Measurements from ENCODE around the gene CNTN4.

The CNTN4 gene

DNA sequence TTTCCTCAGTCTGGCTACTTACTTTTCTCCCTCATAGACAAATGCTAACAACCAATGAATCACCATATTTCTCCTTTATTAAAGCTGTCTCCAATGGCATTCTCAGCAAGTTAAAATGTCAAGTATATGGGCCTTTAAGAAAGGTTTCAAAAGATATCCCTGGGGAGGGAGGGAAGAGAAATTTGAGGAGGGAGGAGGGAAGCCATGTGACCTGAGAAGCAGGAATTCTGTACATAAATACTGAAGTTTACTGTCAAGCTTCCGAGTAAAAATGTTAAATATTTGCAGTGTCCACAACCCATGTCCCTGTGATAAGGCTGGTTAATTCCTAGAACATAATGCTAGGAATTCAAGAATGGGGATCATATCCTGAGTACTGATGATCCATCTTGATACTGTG lies 175.9 kb downstream of the CNTN4 start:
- DNase-seq: no peak

DNA sequence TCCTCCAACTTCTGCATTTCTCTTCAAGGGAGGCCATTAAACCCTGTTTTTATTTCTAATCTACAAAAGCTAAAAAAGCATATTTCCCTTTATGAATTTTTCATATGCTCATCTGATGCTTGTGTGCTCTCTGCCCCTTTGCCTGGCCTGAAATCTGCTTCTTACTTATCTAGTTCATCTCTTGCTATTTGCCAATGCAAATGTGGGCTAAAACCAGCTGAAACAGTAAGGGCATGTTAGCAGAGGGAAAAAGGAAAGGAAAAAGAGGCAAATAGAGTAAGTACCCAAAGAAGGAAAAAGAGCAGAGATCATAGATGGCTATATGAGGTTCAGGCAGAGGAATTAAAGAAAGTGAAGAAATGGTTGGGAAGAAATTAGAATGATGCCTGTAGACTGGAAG lies 185.2 kb downstream of the CNTN4 start:
- no peak for DNase-seq

DNA sequence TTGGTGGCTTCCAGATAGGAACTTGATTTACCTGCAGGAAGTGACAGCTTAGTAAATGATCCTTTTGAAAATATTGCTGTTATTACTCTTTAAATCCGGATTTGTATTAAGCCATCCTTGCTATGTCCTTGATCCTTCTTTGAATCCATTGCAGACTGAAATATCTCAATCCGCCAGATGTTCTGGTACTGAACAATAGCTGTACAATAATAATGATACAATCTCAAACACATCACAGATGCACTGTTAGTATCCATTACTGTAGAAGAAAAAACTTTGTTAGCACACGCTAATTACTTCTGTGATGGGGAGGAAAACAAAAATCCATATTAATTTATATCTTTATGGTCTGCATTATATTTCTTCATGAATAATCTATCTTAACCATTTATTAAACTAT lies 202.3 kb downstream of the CNTN4 start:
- no peak for DNase-seq

DNA sequence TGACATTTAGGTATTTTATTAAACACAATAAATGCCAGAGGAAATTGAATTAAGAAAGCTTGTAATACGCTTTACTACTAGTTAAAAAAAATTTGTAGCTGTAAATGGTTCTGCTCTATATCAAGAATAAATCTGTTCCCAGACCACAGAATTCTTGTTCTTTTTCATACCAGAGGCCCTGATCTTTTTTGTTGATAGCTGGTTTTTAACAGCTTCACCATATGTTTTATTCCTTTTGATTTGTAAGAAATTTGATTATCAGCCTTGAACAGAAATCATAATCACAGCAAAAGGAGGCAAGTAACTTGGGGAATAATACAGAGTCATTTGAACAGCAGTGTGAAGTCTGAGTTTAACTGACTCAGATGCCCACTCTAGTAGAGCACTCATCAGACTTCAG lies 202.7 kb downstream of the CNTN4 start:
- no peak for DNase-seq

DNA sequence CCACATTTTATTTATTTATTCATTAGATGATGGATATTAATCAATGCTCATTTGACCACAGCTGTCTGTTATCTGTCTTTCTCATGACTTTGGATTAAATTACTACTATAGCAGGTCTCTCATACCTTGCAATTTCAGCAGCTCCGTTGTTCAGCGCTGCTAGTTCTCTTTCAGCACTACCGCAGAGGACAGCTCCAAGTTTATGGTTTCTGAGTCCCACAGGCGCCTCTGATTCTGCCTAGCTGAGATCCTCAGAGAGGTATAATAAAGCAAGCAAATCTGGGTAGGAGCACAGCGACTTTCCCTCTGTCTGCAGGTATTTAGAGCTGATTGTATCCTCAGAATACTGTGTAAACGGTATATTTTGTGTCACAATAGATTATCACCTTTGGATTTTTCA lies 204.9 kb downstream of the CNTN4 start:
- DNase-seq: no peak

DNA sequence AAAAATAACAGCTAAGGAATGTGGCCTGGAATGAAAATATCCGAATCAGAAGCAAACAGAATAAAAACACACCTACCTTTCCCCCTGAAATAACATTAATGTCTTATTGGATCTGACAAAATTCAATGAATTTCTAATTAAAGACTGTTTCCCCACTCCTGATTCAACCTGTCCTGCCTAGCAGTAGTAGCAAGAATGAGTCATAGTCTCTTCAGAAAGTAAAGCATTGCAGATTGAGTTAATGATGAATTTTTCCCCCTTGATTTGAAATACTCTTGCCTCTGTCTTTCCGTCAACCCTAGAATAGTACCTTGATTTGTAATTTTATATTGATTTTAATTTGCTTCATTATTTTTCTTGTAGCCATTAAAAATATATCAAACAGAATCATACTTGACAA lies 212.4 kb downstream of the CNTN4 start:
- no peak for DNase-seq

DNA sequence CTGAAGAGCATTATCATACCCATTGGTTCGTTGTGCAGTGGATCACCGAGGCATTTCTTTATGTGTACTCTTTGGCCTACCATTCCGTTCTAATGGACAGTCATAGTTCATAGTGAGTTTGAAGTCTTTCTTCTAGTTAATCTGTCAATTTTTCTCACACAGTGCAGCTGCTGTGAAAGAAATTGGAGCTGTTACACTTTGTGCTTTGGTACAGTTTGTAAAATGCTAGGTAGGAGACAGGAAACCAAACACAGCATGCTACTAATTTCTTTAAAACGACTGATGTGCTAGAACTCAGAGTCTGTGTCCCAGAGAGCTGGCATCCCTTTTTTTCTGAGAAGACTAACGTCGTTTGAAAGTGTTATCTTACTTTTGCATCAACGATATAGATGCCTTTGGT lies 218.9 kb downstream of the CNTN4 start:
- DNase-seq: no peak

DNA sequence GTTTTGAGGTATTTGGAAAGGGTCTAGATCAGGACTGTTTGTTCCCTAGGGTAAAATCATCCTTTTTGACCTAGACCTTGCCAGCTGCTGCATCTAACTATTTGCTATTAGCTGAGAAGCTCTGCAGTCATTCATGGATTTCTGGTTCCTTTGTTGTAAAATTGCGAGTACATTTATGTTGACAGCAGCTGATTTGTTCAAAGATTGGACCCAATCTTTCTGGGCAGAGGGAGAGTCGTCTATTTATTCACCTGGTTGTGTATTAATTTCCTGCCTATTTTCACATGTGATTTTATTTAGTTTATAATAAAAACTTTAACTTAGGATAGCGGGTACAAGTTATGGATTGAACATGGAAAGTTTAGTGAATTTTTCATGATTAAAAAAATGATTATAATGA lies 236.3 kb downstream of the CNTN4 start:
- no peak for DNase-seq

DNA sequence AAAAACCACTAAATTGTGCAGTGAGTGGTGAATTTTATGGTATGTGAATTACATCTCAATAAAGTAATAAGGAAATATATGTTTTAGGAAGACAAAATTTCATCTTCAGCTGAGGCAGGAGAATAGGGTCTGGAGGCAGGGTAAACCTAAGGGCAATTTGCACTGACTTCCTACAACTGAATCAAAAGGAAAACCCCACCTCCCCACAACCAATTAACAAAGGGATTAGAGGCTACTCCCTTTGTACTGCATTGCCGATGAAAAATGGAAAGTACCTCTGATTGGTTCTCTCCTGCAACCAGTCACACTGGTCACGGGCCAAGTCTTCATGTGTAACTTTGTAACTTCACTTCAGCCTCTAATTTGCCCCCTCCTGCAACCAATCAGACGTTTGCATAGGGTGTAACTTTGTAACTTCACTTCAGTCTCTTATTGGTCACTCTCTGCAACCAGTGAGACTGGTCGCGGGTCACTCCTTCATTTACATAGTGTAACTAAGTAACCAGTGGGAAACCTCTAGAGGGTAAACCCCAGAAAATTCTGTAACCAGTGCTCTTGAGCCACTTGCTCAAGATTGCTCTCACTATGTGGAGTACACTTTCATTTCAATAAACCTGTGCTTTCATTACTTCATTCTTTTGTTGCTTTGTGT lies 244.5 kb downstream of the CNTN4 start:
- DNase-seq: no peak

DNA sequence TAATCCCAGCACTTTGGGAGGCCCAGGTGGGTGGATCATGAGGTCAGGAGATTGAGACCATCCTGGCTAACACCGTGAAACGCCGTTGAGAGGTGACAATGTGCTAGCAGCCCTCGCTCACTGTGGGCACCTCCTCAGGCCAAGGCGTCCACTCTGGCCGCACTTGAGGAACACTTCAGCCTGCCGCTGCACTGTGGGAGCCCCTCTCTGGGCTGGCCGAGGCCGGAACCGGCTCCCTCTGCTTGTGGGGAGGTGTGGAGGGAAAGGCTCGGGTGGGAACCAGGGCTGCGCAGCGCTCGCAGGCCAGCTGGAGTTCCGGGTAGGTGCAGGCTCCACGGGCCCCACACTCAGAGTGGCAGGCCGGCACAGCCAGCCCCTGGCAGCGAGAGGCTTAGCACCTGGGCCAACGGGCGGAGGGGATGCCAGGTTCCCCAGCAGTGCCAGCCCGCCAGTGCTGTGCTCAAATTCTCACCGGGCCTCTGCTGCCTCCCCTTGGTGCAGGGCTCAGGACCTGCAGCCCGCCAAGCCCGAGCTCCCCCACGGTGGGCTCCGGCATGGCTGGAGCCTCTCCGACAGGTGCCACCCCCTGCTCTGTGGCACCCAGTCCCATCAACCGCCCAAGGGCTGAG lies 253.6 kb downstream of the CNTN4 start:
- no peak for DNase-seq

DNA sequence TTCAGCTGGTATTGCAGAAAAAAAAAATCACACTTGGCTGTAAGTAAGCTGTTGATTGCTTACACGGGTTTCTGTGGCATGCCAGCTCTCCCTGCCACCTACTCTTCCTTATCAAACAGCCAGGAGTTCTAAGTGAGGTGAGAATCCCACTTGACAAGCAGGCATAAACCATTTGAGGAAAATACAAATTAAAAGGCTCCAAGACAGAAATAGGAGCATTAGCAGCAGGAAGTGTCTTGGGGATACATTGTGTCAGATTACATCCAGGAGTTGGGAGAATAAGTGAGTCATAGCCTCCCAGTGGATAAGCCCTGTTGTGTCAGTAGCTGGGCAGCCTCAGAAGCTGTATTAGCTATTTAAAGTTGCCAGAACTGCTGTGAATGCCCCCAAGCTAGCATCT lies 256.0 kb downstream of the CNTN4 start:
- DNase-seq: no peak

DNA sequence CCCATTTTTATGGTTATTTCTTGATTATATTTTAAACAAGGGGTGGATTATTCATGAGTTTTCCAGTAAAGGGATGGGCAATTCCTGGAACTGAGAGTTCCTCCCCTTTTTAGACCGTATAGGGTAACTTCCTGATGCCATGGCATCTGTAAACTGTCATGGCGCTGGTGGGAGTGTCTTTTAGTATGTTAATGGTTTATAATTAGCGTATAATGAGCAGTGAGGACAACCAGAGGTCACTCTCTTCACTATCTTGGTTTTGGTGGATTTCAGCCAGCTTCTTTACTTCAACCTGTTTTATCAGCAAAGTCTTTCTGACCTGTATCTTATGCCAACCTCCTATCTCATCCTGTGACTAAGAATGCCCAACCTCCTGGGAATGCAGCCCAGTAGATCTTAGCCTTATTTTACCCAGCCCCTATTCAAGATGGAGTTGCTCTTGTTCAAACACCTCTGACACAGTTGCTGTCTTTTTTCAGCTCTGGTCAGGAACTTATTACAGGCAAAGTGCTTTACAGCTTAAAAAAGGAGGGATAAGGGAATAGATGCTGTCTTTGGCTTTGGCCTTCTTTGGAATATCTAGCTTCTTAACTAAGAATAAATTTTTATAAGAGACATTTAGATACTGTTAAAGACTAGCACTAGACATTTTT lies 257.8 kb downstream of the CNTN4 start:
- no peak for DNase-seq

DNA sequence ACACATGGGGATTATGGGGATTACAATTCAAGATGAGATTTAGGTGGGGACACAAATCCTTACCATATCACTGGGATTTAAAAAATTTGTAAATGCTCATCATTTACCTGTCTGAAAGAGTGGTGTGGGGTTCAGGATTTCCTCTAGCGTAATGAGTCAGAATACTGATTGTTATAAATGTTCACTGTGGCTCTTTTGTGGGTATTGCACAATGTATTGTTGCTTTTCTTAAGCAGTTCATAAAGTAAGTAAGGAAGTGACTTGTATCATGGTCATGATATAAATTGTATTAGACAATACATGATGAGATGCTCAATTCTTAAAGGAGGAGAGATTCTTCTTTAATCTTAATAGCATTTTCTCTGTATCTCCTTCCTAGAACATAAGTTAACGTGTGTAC lies 262.1 kb downstream of the CNTN4 start:
- no peak for DNase-seq

DNA sequence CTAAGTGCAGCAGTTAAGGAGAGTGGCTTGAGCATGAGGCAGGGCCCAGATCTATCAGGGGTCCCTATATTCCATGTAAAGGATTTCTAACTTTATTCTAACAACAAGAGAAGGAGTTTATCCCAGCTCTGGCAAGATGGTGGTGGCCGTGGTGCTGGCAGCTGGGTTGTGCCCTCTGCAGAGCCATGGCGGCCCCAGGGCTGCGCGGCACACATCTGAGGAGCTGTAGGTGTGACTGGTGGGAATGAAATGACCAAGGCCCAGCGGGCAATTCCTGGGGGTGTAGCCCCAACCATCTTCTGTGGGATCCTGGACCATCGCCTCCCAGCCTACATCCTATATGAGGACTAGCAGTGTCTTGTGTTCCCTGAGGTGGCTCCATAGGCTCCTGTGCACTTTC lies 263.5 kb downstream of the CNTN4 start:
- no peak for DNase-seq

DNA sequence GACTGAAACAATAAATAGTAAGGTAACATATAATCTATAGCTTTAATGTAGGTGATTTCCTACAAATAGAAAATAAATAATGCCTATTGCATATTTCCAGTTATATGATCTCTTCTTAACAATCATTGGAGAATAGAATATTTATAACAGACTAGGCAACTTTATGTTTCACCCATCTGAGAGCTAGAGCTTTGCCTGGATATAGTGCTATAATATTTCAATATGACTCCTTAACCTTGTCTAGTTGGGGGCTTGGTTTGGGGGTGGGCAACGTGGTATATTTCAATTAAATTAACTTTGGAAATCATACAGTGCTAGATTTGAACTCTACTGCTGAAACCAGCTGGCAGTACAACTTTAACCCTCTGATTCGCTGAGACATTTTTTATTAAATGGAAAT lies 265.2 kb downstream of the CNTN4 start:
- DNase-seq: no peak

DNA sequence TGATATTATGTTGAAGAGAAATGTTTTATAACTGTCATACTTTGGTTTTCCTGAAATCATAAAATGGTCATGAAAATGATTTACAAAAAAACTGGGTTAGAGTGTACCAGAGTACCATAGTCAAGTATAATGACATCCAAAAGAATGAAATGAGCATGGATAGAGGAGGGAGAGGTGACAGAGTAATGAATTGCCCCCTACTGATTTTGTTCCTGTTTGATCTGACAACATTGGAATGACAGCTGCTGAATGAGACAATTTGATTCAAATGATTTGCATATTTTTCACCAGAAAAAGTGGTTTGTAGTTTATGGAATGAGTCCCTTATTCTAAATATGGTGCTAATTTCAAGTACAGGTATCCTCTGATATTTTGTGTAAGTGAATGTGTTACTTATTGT lies 271.7 kb downstream of the CNTN4 start:
- DNase-seq: no peak

DNA sequence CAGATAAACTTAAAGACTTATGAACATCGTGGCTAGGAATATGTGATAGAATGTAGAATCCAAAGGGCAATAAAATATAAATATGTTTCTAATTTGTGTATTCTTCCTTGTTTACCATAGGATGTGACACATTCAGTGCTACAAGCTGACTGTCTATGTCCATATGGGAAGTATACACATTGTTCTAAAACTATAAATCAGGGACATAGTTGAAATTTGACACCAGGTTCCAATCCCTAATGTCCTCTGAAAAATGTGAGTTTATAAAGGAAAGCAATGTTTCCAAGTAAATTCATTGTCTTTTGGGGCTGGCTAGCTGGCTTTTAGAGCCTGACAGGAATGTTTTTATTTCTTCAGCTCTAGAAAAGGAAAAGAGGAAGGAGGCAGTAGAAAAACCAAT lies 273.6 kb downstream of the CNTN4 start:
- no peak for DNase-seq

DNA sequence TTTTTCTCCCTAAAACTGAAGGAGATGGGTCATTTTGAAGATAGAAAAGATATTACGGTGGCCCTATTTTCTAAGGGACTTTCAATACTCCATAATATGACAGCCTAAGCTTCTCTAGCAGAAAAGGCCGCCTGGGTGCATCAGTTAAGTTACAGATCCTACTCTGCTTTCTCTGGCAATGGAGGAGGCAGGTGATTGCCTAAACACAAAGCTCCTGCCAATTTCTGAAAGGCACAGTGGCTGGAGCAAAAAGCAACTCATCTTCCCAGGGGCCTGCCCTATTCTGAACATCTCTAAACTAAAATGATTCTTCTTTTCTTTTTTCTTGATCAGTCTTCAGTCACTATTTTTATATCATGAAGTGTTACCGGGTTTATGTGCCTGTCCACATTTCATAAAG lies 276.7 kb downstream of the CNTN4 start:
- DNase-seq: no peak

DNA sequence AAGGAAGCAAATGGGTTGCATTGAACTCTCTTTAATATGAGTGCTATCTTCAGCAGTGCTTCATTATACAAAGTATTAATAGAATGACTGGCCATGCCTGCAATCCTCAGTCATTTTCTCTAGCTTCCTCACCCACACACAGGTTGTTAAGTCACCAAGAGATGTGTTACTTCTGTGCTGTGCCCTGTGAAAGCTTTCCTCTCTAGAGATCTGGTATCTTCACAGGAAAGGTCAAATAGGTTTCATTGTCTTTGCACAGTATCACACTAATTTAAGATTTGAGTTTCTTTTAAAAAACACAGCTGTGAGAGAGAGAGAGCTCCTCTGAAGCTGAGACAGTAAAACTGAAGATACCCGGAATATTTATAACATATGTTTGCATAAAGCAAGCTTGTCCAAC lies 278.6 kb downstream of the CNTN4 start:
- DNase-seq: no peak

DNA sequence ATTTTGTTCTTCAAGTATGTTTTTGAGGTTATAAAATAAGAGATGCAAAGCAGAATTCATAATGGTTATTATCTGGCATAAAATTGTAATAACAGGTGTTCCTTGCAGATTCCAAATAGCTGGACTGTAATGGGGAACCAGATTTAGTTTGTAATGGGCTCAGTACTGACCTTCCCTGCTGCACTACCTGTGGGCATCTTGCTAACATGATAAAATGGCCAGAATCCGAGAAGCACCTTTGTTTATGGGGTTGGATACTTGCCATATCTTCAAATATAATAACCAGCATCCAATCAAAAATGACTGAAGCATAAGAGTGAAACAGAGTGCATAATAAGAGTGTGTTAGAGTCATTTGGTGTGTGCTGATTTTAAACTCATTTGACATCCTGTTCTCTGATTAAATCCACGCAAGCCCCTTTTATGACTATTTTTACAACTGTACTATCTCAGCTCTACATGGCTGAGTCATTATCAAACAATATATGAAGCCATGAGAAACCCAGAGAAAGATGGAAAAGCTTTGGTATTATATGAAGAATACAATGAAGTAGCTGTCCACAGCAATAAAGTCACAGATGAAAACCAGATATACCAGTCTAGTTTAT lies 292.4 kb downstream of the CNTN4 start:
- DNase-seq: no peak

DNA sequence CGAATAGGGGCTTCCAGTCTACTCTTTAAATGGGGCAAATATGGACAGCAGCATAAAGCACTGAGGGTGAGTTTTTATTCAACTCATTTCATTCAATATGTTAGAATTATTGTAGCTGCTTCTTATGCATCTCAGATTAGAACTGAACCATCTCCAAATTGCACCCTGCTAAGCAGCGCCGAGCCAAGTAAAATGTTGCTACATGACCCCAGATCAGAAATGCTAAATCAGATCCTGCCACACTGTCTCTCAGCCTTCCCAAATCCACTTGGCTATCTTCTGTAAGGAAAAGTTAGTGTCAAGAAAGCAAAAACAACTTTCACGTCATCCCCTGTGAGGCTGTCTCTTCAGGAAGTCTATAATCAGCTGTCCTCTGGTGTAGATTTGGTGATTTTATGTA lies 293.2 kb downstream of the CNTN4 start:
- no peak for DNase-seq

DNA sequence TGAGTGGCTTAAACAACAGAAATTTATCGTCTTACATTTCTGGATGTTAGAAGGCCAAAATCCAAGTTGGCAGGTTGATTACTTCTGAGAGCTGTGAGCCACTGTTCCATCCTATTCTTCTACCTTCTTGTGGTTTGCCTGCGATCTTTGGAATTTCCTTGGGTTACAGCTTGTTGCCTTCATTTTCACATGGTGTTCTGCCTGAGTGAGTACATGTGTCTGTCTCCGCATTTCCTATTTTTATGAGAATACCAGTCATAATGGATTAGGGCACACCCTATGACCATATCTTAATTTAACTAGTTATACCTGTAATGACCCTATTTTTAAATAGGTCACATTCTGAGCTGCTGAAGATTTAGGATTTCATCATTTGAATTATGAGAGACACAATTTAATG lies 294.3 kb downstream of the CNTN4 start:
- DNase-seq: no peak

DNA sequence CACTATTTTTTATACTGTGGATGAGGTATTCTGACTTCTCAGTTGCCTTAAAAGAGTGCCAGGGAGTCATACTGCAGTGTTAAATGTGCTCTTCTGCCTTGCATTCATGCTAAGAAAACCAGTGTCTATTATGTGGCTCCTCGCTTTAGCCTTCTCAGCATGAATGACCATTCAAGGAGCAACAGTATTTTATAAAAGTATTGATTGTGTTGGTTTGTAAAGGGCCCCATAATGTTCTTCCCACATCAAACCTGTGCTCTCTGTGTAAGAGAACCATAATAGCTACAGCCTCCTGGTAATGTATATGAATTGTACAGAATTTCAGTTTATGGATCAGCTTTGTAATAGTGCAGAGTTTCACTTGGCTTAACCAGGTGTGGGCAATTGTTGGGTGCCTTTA lies 316.4 kb downstream of the CNTN4 start:
- no peak for DNase-seq

DNA sequence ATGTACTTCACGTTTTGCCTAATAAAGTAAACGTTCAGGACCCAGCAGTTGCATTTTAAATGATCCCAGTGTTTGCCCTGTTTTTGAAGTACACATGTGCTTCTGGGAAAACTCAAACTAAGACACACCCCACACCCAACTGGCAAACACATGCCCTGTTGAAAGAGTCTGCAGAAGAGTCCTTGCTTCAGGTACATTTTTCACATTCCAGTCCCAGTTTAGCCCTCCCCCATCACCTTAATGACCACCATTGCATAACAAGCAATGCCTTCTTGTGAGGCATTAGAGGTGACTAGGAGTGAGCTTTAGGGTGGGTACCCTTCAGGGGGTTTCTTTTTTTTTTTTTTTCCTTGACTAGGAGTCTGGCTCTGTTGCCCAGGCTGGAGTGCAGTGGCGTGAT lies 322.3 kb downstream of the CNTN4 start:
- no peak for DNase-seq
